ENCODE measurements around the gene ADAMTSL1. TPM values are rescaled to one million over a fixed set of nuclear protein-coding genes. Genes with fewer than 3 reads are reported as not detected.

Gene ADAMTSL1
- total and polyA plus RNA-seq, 9 of the 15 experiments (the other 6 are each of a cell fraction or from before 2014, with no cell fraction given), result 0.01 TPM; not detected in 8

- ATAC-seq (no peak), DNase-seq (ENCODE audit: extremely low read depth in 1 of 4, low spot score in 3 of 4) (no peak), FAIRE-seq (no peak)
- no TSS peak for BruUV-seq (replicated peaks)
- in situ Hi-C loops (cut with MboI), result no loop called here
- CTCF ChIA-PET (ENCODE audit: low intra/inter-chr PET ratio), result no interaction called here
- Histone ChIP-seq H3K4me2 (ENCODE audit: insufficient read depth, low read length) (no peak overlapping the region), H4K20me1 (replicated peaks; ENCODE audit: control insufficient read depth, insufficient read depth, low read length) (no peaks in the 10 kb centered on the region), H3K4me3 (no peak overlapping the region), H3K27me3 (ENCODE audit: control insufficient read depth in 2 of 2, insufficient read depth in 2 of 2, low read length in 2 of 2) (no peaks in the 10 kb centered on the region), H3K36me3 (ENCODE audit: control insufficient read depth, insufficient read depth, low read length) (no peaks in the 10 kb centered on the region), H3K9me3 (replicated peaks; ENCODE audit: control insufficient read depth, insufficient read depth, low read depth, low read length) (no peaks in the 10 kb centered on the region), H3K4me1 (replicated peaks in 1 of 2; ENCODE audit: control insufficient read depth in 2 of 2, insufficient read depth in 2 of 2, low read length in 2 of 2) (no peaks in the 10 kb centered on the region), H3K27ac (ENCODE audit: extremely low read depth, low read depth, low read length) (no peak overlapping the region), H2AFZ (ENCODE audit: low read depth, low read length) (no peak overlapping the region), H3K9me1 (ENCODE audit: control insufficient read depth, insufficient read depth, low read length) (no peaks in the 10 kb centered on the region), H3K9ac (ENCODE audit: insufficient read depth in 1 of 2, low read depth in 2 of 2, low read length in 2 of 2) (no peak overlapping the region), H3K79me2 (ENCODE audit: control insufficient read depth, insufficient read depth, low read length) (no peaks in the 10 kb centered on the region)
- intact Hi-C loops (cut with micrococcal nuclease), result no loop called here
- WGBS (ENCODE audit: insufficient coverage, low coverage, missing lambda C conversion rate), result 2% methylated on average over 7 of the region's 7 CpGs
- POLR2A ChIA-PET, result interaction anchor here (0.7 kb wide), 1 partner anchor 628 kb away, joined by 6 read pairs; no protein-coding TSS in a partner anchor
- no peak for TF ChIP-seq ZNF354B (CRISPR knock-in tag; IDR thresholded peaks at IDR 0.05)
- TF ChIP-seq ARNT (IDR thresholded peaks at IDR 0.05), result no peak
- TF ChIP-seq, protein P1, sequence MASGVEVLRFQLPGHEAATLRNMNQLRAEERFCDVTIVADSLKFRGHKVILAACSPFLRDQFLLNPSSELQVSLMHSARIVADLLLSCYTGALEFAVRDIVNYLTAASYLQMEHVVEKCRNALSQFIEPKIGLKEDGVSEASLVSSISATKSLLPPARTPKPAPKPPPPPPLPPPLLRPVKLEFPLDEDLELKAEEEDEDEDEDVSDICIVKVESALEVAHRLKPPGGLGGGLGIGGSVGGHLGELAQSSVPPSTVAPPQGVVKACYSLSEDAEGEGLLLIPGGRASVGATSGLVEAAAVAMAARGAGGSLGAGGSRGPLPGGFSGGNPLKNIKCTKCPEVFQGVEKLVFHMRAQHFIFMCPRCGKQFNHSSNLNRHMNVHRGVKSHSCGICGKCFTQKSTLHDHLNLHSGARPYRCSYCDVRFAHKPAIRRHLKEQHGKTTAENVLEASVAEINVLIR (CRISPR knock-in tag; IDR thresholded peaks at IDR 0.05), result no peak
- TF ChIP-seq, protein P2, sequence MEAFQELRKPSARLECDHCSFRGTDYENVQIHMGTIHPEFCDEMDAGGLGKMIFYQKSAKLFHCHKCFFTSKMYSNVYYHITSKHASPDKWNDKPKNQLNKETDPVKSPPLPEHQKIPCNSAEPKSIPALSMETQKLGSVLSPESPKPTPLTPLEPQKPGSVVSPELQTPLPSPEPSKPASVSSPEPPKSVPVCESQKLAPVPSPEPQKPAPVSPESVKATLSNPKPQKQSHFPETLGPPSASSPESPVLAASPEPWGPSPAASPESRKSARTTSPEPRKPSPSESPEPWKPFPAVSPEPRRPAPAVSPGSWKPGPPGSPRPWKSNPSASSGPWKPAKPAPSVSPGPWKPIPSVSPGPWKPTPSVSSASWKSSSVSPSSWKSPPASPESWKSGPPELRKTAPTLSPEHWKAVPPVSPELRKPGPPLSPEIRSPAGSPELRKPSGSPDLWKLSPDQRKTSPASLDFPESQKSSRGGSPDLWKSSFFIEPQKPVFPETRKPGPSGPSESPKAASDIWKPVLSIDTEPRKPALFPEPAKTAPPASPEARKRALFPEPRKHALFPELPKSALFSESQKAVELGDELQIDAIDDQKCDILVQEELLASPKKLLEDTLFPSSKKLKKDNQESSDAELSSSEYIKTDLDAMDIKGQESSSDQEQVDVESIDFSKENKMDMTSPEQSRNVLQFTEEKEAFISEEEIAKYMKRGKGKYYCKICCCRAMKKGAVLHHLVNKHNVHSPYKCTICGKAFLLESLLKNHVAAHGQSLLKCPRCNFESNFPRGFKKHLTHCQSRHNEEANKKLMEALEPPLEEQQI (IDR thresholded peaks at IDR 0.05), result no peak
- TF ChIP-seq CBX2 (IDR thresholded peaks at IDR 0.05; ENCODE audit: insufficient read depth, low read length, poor library complexity, severe bottlenecking), result no peak
- TF ChIP-seq ZNF785 (CRISPR knock-in tag; IDR thresholded peaks at IDR 0.05), result no peak
- no peak for TF ChIP-seq SP1 (CRISPR knock-in tag; IDR thresholded peaks at IDR 0.05)
- no peak for TF ChIP-seq ZNF140 (CRISPR knock-in tag; IDR thresholded peaks at IDR 0.05)
Observed at GRCh38 chr9:18438951-18439350, 35.0 kb upstream of the ADAMTSL1 start.

All from K562 (cell line).